Neural cell (in vitro differentiated cells): Measurements from ENCODE around the gene TMPRSS2.

Source experiments
- EP300 ChIP-seq: fragments of 450-650 bp; conservative IDR thresholded peaks from 2 replicates; pipeline ENCODE4 v1.6.1; 2014; ENCODE audit warnings: antibody characterized with exemption, mild to moderate bottlenecking, moderate library complexity; ENCODE audit not compliant: poor library complexity, severe bottlenecking
- EZH2 ChIP-seq: fragments of 200-600, 300-800 bp; shearing (Covaris generic), sonication (generic); IDR thresholded peaks from 2 replicates; pipeline ENCODE4 v1.6.1; 2014; ENCODE audit warnings: antibody characterized with exemption, low read length, borderline replicate concordance, mild to moderate bottlenecking; ENCODE audit not compliant: insufficient read depth, poor library complexity, severe bottlenecking
- MXI1 ChIP-seq: fragments of 450-650 bp; conservative IDR thresholded peaks from 2 replicates; pipeline ENCODE4 v1.6.1; 2014; ENCODE audit warnings: antibody characterized with exemption, mild to moderate bottlenecking; ENCODE audit not compliant: poor library complexity, severe bottlenecking
- POLR2AphosphoS5 ChIP-seq: IDR thresholded peaks from 2 replicates; pipeline ENCODE4 v1.6.1; 2012
- TF ChIP-seq, protein P1 (sequence below): fragments of 450-650 bp; IDR thresholded peaks from 2 replicates; pipeline ENCODE4 v1.5.1; 2014; ENCODE audit warnings: antibody characterized with exemption, mild to moderate bottlenecking, moderate library complexity; ENCODE audit not compliant: poor library complexity, severe bottlenecking

DNA sequence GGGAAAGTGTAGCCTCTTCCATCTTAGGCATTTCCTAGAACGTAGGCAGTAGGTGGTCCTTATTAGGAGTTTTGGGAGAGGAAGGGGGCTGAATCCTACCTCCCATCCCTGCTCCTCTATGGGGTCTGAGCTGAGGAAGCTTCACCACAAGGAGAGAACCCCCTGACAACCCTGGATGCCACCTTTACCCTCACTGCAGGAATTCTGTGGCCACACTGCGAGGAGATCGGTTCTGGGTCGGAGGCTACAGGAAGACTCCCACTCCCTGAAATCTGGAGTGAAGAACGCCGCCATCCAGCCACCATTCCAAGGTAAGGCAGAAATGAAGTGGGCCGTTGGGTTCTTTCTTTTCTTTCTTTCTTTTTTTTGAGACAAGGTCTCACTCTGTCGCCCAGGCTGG lies 80.4 kb downstream of the TMPRSS2 start:
- no peak for TF ChIP-seq POLR2AphosphoS5
- TF ChIP-seq, protein P1, sequence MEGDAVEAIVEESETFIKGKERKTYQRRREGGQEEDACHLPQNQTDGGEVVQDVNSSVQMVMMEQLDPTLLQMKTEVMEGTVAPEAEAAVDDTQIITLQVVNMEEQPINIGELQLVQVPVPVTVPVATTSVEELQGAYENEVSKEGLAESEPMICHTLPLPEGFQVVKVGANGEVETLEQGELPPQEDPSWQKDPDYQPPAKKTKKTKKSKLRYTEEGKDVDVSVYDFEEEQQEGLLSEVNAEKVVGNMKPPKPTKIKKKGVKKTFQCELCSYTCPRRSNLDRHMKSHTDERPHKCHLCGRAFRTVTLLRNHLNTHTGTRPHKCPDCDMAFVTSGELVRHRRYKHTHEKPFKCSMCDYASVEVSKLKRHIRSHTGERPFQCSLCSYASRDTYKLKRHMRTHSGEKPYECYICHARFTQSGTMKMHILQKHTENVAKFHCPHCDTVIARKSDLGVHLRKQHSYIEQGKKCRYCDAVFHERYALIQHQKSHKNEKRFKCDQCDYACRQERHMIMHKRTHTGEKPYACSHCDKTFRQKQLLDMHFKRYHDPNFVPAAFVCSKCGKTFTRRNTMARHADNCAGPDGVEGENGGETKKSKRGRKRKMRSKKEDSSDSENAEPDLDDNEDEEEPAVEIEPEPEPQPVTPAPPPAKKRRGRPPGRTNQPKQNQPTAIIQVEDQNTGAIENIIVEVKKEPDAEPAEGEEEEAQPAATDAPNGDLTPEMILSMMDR, result no peak
- TF ChIP-seq EP300, result no peak
- no peak for TF ChIP-seq EZH2
- TF ChIP-seq MXI1, result no peak
